ENCODE results near the gene DAB2IP.

GRCh38 chr9:121714075-121714705 lies 62.8 kb downstream of the DAB2IP start:
- TF ChIP-seq JUND (IDR thresholded peaks at IDR 0.05) (no peak), CTCF (IDR thresholded peaks at IDR 0.05 in 2 of 3, conservative IDR thresholded peaks at IDR 0.05 in 1 of 3; ENCODE audit: borderline replicate concordance in 1 of 3, insufficient read depth in 1 of 3, low read depth in 2 of 3, low read length in 2 of 3) (0 out of 6 replicates have a peak, but pooled peaks of 1 of the 3 experiments have one; percentile 4), POLR2A (IDR thresholded peaks at IDR 0.05; ENCODE audit: borderline replicate concordance, extremely low read depth, insufficient read depth, insufficient read length) (no peak), ATF3 (IDR thresholded peaks at IDR 0.05) (no peak), ZNF274 (IDR thresholded peaks at IDR 0.05; ENCODE audit: low read depth, low read length) (no peak), EZH2phosphoT487 (IDR thresholded peaks at IDR 0.05; ENCODE audit: borderline replicate concordance) (no peak), EGR1 (IDR thresholded peaks at IDR 0.05; ENCODE audit: low read depth) (no peak), SIN3A (IDR thresholded peaks at IDR 0.05; ENCODE audit: low read depth) (no peak), YY1 (IDR thresholded peaks at IDR 0.05; ENCODE audit: extremely low read depth, insufficient replicate concordance, low read depth, low read length) (no peak), ZFX (IDR thresholded peaks at IDR 0.05) (no peak), RAD21 (IDR thresholded peaks at IDR 0.05; ENCODE audit: low read depth) (no peak), FOSL1 (IDR thresholded peaks at IDR 0.05; ENCODE audit: low read depth) (no peak), EZH2 (IDR thresholded peaks at IDR 0.05) (no peak), POLR2AphosphoS5 (IDR thresholded peaks at IDR 0.05; ENCODE audit: low read depth, low read length) (no peak)

All from HCT116 (cell line).